ENCODE measurements around the gene PTK6.

- TF ChIP-seq CTCF (IDR thresholded peaks at IDR 0.05): no peak
- no peak for TF ChIP-seq POLR2A (IDR thresholded peaks at IDR 0.05)
- no peak for TF ChIP-seq POLR2AphosphoS5 (IDR thresholded peaks at IDR 0.05)
These were observed 18.1 kb downstream of the PTK6 start for GRCh38 chr20:63518946-63519667.

All from breast epithelium (tissue), 3 donors.